ENCODE data around the gene UVRAG. TPM values are rescaled to one million over a fixed set of nuclear protein-coding genes. Genes with fewer than 3 reads are reported as not detected.

UVRAG gene
- total and polyA plus RNA-seq, 4 donors, result 4.4 to 15.1 (median 10.0) TPM

DNA sequence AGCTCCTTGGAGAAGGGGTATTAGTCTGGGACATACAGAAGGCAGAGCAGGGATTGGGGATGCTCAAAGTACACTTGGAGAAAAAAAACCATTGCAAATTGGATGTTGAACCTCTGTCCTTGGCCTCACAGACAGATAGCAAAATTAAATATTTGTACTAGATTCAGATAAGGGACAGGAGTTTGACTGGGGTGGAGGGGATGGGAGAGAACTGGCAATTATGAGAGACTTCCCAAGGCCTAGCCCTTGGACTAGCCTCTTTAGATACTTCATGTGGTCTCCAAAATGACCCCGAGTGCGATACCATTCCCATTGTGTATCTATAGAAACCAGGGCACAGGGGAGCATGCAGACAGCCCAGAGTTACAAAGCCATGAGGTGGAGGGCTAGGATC, 30.9 kb upstream of the UVRAG start (continued):
- peak; percentile 78 to 90 for TF ChIP-seq RXRA (IDR thresholded peaks at IDR 0.05)

DNA sequence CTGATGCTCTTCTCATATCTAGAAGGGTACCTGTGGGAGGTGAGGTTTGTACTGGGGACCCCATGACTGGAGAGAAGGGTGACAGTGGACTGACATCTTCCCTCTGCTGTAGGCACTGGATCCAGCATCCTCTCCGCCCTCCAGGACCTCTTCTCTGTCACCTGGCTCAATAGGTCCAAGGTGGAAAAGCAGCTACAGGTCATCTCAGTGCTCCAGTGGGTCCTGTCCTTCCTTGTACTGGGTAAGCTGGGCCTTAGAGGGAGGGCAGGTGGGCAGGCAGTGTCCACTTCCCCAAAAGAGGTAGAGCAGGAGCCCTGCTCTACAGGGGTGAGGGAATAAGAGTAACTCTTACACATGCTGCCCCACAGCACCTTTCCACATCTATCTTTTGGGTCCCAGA, 30.5 kb upstream of the UVRAG start:
- Histone ChIP-seq H3K4me1 (ENCODE audit: control insufficient read depth in 4 of 4, insufficient read depth in 4 of 4, low read length in 3 of 4) (peaks cover 17 to 84% (median 76%) of the 10 kb centered on the region in 4 donors), H3K36me3 (ENCODE audit: control insufficient read depth in 4 of 4, insufficient read depth in 3 of 4, low read depth in 1 of 4, low read length in 3 of 4) (peaks cover 0 to 5% (median 2%) of the 10 kb centered on the region in 4 donors), H3K9me3 (ENCODE audit: control insufficient read depth in 4 of 4, low read length in 3 of 4) (no peaks in the 10 kb centered on the region), H3K9ac (ENCODE audit: low read depth in 1 of 2, low read length in 2 of 2) (no peak overlapping the region), H3K27ac (ENCODE audit: low read depth in 1 of 2, low read length in 2 of 2) (peak overlapping the region in 1 of 2 donors; percentile 29), H3K4me3 (ENCODE audit: low read depth in 1 of 3, low read length in 3 of 3) (no peak overlapping the region), H3K27me3 (ENCODE audit: control insufficient read depth in 4 of 4, insufficient read depth in 4 of 4, low read length in 3 of 4) (no peaks in the 10 kb centered on the region)
- TF ChIP-seq FOXA1 (IDR thresholded peaks at IDR 0.05) (no peak), HNF4G (IDR thresholded peaks at IDR 0.05) (no peak), ZBTB33 (IDR thresholded peaks at IDR 0.05) (no peak), FOXA2 (IDR thresholded peaks at IDR 0.05) (no peak), EGR1 (IDR thresholded peaks at IDR 0.05; ENCODE audit: low read depth in 2 of 2) (no peak), NR2F2 (IDR thresholded peaks at IDR 0.05) (no peak), REST (IDR thresholded peaks at IDR 0.05) (no peak), RXRA (IDR thresholded peaks at IDR 0.05) (no peak), YY1 (IDR thresholded peaks at IDR 0.05) (no peak), MAX (IDR thresholded peaks at IDR 0.05) (no peak), RAD21 (IDR thresholded peaks at IDR 0.05) (no peak), HNF4A (conservative IDR thresholded peaks at IDR 0.05) (no peak), JUND (IDR thresholded peaks at IDR 0.05) (no peak), TAF1 (conservative IDR thresholded peaks at IDR 0.05) (no peak), GABPA (IDR thresholded peaks at IDR 0.05 in 1 of 2, conservative IDR thresholded peaks at IDR 0.05 in 1 of 2) (no peak), SP1 (IDR thresholded peaks at IDR 0.05) (no peak)
- TF ChIP-seq, protein P1, sequence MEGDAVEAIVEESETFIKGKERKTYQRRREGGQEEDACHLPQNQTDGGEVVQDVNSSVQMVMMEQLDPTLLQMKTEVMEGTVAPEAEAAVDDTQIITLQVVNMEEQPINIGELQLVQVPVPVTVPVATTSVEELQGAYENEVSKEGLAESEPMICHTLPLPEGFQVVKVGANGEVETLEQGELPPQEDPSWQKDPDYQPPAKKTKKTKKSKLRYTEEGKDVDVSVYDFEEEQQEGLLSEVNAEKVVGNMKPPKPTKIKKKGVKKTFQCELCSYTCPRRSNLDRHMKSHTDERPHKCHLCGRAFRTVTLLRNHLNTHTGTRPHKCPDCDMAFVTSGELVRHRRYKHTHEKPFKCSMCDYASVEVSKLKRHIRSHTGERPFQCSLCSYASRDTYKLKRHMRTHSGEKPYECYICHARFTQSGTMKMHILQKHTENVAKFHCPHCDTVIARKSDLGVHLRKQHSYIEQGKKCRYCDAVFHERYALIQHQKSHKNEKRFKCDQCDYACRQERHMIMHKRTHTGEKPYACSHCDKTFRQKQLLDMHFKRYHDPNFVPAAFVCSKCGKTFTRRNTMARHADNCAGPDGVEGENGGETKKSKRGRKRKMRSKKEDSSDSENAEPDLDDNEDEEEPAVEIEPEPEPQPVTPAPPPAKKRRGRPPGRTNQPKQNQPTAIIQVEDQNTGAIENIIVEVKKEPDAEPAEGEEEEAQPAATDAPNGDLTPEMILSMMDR (IDR thresholded peaks at IDR 0.05; ENCODE audit: low read depth, low read length, missing input control), result no peak
- TF ChIP-seq, protein P2, sequence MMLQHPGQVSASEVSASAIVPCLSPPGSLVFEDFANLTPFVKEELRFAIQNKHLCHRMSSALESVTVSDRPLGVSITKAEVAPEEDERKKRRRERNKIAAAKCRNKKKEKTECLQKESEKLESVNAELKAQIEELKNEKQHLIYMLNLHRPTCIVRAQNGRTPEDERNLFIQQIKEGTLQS (IDR thresholded peaks at IDR 0.05), result no peak
- DNase-seq (ENCODE audit: low spot score), result no peak
- 94% methylated on average over 1 of the region's 1 CpG for WGBS
